Colonic mucosa (tissue), 4 donors: ENCODE data around the gene TAX1BP1. TPM values are rescaled to one million over a fixed set of nuclear protein-coding genes. Genes with fewer than 3 reads are reported as not detected.
"Not testable (repeated sequence)": the region's sequence is repeated elsewhere in the genome, so short reads cannot be mapped to it uniquely, and the experiment has no call there.

Experiments used
- DNase-seq: peaks from one replicate; pipeline ENCODE4 v3.0.0-alpha.2; 2020
- H3K27ac ChIP-seq: fragments of 200-600 bp; one replicate; pipeline ENCODE4 v1.8.0; 2021
- H3K27me3 ChIP-seq: fragments of 200-600 bp; one replicate; pipeline ENCODE4 v1.8.0; 2021
- H3K36me3 ChIP-seq: fragments of 200-600 bp; one replicate; pipeline ENCODE4 v1.8.0; 2021
- H3K4me1 ChIP-seq: fragments of 200-600 bp; one replicate; pipeline ENCODE4 v1.8.0; 2021; ENCODE audit warnings: mild to moderate bottlenecking
- H3K4me3 ChIP-seq: fragments of 200-600 bp; one replicate; pipeline ENCODE4 v1.8.0; 2021
- H3K9ac ChIP-seq, 2 donors: one replicate each; pipeline ENCODE4 v1.7.0; 2013; ENCODE audit warnings: control low read depth in 2 of 2, low read depth in 2 of 2, low read length in 2 of 2
- H3K9me3 ChIP-seq: fragments of 200-600 bp; one replicate; pipeline ENCODE4 v1.8.0; 2021
- intact Hi-C: fragments of 100-400 bp; cut with DNase I; formaldehyde crosslinking; loops from one replicate; pipeline ENCODE4 v1.14.1; 2022
- total RNA-seq, 2 donors: library from RNA; stranded (reverse); fragmentation: NEBNext Ultra II Directional in 1 of 2; extraction: Animal tissue kit (Norgen Biotek cat#: 25700) in 1 of 2; gene quantifications; one replicate each; pipeline ENCODE4 v1.2.1, GENCODE V29; 2021
- TF ChIP-seq, protein P1 (sequence below): fragments of 200-600 bp; IDR thresholded peaks from one replicate; pipeline ENCODE4 v1.8.0; 2022; ENCODE audit warnings: antibody characterized with exemption, mild to moderate bottlenecking
- donor health status: healthy.
- donor health status: DM: no; HTN: no; CAD: no.
- donor health status: DM: no; HTN: no; CAD: no.

The TAX1BP1 gene
- total RNA-seq, 2 donors from 2014 or later, result 96.6 to 156 TPM

DNA sequence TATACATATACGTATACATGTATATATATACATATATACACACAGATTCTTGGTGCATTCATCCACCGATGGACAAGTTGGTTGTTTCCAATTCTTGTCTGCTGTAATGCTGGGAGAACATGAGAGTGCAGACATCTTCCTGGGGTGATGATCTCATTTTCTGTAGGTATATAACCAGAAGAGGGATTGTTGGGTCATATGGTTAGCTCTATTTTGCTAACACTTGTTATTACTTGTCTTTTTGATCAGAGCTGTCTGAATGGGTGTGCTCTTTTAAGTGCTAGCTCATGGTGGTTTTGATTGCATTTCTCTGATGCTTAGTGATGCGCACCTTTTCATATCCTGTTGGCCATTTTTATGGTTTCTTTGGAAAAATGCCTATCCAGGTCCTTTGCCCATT, 106.4 kb downstream of the TAX1BP1 start:
- intact Hi-C loops, result no loop called here
- TF ChIP-seq, protein P1, sequence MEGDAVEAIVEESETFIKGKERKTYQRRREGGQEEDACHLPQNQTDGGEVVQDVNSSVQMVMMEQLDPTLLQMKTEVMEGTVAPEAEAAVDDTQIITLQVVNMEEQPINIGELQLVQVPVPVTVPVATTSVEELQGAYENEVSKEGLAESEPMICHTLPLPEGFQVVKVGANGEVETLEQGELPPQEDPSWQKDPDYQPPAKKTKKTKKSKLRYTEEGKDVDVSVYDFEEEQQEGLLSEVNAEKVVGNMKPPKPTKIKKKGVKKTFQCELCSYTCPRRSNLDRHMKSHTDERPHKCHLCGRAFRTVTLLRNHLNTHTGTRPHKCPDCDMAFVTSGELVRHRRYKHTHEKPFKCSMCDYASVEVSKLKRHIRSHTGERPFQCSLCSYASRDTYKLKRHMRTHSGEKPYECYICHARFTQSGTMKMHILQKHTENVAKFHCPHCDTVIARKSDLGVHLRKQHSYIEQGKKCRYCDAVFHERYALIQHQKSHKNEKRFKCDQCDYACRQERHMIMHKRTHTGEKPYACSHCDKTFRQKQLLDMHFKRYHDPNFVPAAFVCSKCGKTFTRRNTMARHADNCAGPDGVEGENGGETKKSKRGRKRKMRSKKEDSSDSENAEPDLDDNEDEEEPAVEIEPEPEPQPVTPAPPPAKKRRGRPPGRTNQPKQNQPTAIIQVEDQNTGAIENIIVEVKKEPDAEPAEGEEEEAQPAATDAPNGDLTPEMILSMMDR, result no peak

DNA sequence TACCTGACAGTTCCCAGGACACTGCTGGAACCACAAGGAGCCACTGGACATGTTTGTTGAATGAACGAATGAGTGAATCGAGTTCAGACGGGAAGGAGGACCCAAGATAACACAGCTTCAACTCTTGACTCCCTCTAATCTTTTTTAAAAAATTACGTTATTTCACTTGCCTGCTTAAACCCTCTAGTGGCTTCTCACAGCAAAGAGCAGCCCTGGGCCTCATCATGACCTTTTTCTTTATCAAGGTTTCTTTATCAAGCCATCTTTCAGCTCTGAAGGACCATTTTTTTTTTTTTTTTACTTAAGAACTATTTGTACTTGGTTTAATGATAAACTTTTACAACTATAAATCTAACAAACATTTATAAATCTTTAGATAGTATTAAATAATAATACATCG, 110.6 kb downstream of the TAX1BP1 start:
- intact Hi-C loops, result no loop called here
- DNase-seq, result no peak

More for the DNA sequence above, 106.4 kb downstream of the TAX1BP1 start:
- H3K9ac ChIP-seq, result no peak overlapping the region
- no peaks in the 10 kb centered on the region for H3K36me3 ChIP-seq
- H3K27me3 ChIP-seq, result no peaks in the 10 kb centered on the region
- no peaks in the 10 kb centered on the region for H3K9me3 ChIP-seq
- H3K4me3 ChIP-seq, result no peak overlapping the region
- H3K27ac ChIP-seq, result no peak overlapping the region
- H3K4me1 ChIP-seq, result no peaks in the 10 kb centered on the region
- no peak for DNase-seq

DNA sequence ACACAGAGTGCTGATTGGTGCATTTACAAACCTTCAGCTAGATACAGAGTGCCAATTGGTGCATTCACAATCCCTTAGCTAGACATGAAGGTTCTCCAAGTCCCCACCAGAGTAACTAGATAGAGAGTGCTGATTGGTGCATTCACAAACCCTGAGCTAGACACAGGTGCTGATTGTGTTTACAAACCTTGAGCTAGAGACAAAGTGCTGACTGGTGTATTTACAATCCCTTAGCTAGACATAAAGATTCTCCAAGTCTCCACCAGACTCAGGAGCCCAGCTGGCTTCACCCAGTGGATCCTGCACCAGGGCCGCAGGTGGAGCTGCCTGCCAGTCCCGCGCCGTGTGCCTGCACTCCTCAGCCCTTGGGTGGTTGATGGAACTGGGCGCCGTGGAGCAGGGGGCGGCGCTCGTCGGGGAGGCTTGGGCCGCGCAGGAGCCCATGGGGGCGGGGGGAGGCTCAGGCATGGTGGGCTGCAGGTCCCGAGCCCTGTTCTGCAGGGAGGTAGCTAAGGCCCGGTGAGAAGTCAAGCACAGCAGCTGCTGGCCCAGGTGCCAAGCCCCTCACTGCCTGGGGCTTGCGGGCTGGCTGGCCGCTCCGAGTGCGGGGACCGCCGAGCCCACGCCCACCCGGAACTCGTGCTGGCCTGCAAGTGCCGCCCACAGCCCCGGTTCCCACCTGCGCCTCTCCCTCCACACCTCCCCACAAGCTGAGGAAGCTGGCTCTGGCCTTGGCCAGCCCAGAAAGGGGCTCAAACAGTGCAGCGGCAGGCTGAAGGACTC, 116.9 kb downstream of the TAX1BP1 start:
- H3K27me3 ChIP-seq, DNase-seq, intact Hi-C loops, H3K9me3 ChIP-seq, H3K36me3 ChIP-seq, H3K4me1 ChIP-seq, H3K27ac ChIP-seq, H3K4me3 ChIP-seq, H3K9ac ChIP-seq: not testable (repeated sequence)

More for the DNA sequence above, 110.6 kb downstream of the TAX1BP1 start:
- TF ChIP-seq, protein P1, result no peak
- Histone ChIP-seq H3K9ac (no peak overlapping the region), H3K27me3 (no peaks in the 10 kb centered on the region), H3K4me1 (no peaks in the 10 kb centered on the region), H3K36me3 (no peaks in the 10 kb centered on the region), H3K4me3 (no peak overlapping the region), H3K9me3 (no peaks in the 10 kb centered on the region), H3K27ac (no peak overlapping the region)

DNA sequence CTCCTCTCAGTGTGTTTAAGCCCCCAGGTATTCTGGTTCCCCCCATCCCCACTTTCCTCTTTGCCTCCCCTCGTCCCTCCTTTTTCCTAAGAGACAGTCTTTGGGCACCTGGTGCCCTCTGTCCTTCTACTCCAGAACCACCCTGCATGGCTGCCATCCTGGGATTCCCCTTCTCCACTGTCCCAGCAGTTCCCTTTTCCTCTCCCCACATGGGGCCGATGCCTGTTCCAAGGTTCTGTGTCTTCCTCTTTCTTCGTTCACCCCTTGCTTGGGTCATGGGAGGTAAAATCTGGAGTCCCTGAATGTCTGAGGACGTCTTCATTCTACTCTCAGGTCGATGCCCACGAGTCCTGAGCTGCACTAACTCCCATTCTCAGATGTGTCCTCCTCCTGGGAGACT, 120.8 kb downstream of the TAX1BP1 start:
- no peaks in the 10 kb centered on the region for H3K36me3 ChIP-seq

DNA sequence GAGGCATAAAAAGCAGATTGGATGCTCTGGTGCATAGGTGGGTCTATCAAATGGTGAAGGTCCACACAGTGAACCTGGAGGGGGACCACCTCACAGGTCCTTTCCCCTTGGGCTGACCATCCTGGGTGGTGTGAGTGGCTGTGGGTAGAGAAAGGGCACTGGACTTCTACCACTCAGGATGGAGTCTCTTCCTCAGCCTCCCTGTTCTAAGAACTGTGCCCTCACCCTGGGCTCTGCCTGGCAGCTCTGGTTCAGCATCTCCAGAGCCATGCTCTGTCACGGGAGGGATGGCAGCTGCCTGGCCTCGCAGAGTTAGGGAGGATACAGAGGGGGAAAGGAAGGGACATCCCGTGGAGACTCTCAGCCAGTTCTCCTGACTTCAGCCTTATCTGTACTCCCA, 121.8 kb downstream of the TAX1BP1 start:
- DNase-seq, result no peak
- no peaks in the 10 kb centered on the region for H3K9me3 ChIP-seq
- no peaks in the 10 kb centered on the region for H3K36me3 ChIP-seq
- H3K4me3 ChIP-seq, result no peak overlapping the region
- no peaks in the 10 kb centered on the region for H3K27me3 ChIP-seq
- TF ChIP-seq, protein P1, result no peak
- H3K4me1 ChIP-seq, result no peaks in the 10 kb centered on the region
- no peak overlapping the region for H3K27ac ChIP-seq
- intact Hi-C loops, result no loop called here
- no peak overlapping the region for H3K9ac ChIP-seq

More for the DNA sequence above, 120.8 kb downstream of the TAX1BP1 start:
- no peaks in the 10 kb centered on the region for H3K27me3 ChIP-seq
- intact Hi-C loops, result no loop called here
- H3K27ac ChIP-seq, result no peak overlapping the region
- TF ChIP-seq, protein P1, result no peak
- H3K4me1 ChIP-seq, result no peaks in the 10 kb centered on the region
- H3K9ac ChIP-seq, result no peak overlapping the region
- no peaks in the 10 kb centered on the region for H3K9me3 ChIP-seq
- H3K4me3 ChIP-seq, result no peak overlapping the region
- DNase-seq, result no peak

DNA sequence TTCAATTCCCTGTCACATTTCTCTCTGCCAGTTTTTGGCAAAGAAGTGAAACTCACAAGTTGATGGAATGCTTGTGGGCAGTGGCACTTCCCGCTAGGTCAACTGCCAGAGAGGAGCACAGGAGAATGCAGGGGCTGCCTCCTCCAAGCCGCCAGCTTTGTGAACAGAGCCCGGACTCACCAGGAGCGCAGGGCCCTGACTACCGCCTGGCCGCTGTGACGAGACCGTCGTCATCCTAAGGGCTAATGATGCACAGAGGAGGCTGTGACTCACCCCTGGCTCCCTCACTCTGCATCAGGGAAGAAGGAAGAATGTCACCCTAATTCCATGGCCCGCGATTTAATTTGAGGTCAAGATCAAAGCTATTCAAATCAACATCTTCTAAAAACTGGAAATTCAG, 123.9 kb downstream of the TAX1BP1 start:
- Histone ChIP-seq H3K4me1 (no peaks in the 10 kb centered on the region), H3K36me3 (no peaks in the 10 kb centered on the region), H3K9me3 (no peaks in the 10 kb centered on the region), H3K27me3 (no peaks in the 10 kb centered on the region), H3K27ac (no peak overlapping the region), H3K9ac (no peak overlapping the region), H3K4me3 (no peak overlapping the region)
- TF ChIP-seq, protein P1, result no peak
- intact Hi-C loops, result no loop called here
- DNase-seq, result no peak
